ENCODE data around the gene BCAP31.
"Not testable (repeated sequence)": the region's sequence is repeated elsewhere in the genome, so short reads cannot be mapped to it uniquely, and the experiment has no call there.

GRCh38 chrX:153730115-153730514 is 5.9 kb upstream of the BCAP31 start:
- TF ChIP-seq CTCF, POLR2A (IDR thresholded peaks at IDR 0.05): not testable (repeated sequence)

Measured in heart left ventricle (tissue), 13 donors.